PC-3 (cell line): Measurements from ENCODE around the gene SHTN1. TPM values are rescaled to one million over a fixed set of nuclear protein-coding genes. Genes with fewer than 3 reads are reported as not detected.

Source experiments
- ATAC-seq: fragments of 200-7000 bp; cut with Tn5 transposase; 2 replicates; pipeline ENCODE4 v1.9.1; 2020; ENCODE audit warnings: mild to moderate bottlenecking, moderate library complexity
- BruUV-seq: library from RNA; stranded (reverse); fragments of 400-500 nt; replicated peaks from 2 replicates; lab custom pipeline; 2021; lab: Mats Ljungman, UMichigan
- CTCF ChIA-PET: fragments of 300-600 bp; sonication (Branson Sonifier 250); formaldehyde crosslinking; loops from one replicate; lab custom pipeline; 2022; ENCODE audit warnings: antibody characterized with exemption; lab: Charles Lee
- POLR2A ChIA-PET: fragments of 300-600 bp; sonication (Branson Sonifier 250); formaldehyde crosslinking; loops from one replicate; lab custom pipeline; 2022; ENCODE audit warnings: antibody characterized with exemption; ENCODE audit not compliant: unreplicated experiment; lab: Charles Lee
- DNase-seq: peaks from one replicate; pipeline ENCODE4 v3.0.0-alpha.2; 2015
- H2AFZ ChIP-seq: fragments of 300-600 bp; sonication (generic); 2 replicates; pipeline ENCODE4 v1.6.0; 2016; ENCODE audit warnings: antibody characterized with exemption, low read length
- H3F3A ChIP-seq: fragments of 300-600 bp; sonication (generic); one replicate; pipeline ENCODE4 v1.6.0; 2017; ENCODE audit warnings: antibody characterized with exemption, low read length, control low read depth, mild to moderate bottlenecking; ENCODE audit not compliant: unreplicated experiment
- H3K27ac ChIP-seq: fragments of 300-600 bp; sonication (generic); 2 replicates; pipeline ENCODE4 v1.5.1; 2016; ENCODE audit warnings: mild to moderate bottlenecking, low read length
- H3K27me3 ChIP-seq: fragments of 300-600 bp; sonication (generic); 2 replicates; pipeline ENCODE4 v1.6.1; 2016; ENCODE audit warnings: low read length, mixed read lengths
- H3K36me3 ChIP-seq: fragments of 300-600 bp; sonication (generic); 2 replicates; pipeline ENCODE4 v1.6.1; 2016; ENCODE audit warnings: low read depth, mixed run types, low read length, mixed read lengths
- H3K4me1 ChIP-seq: fragments of 300-600 bp; sonication (generic); 2 replicates; pipeline ENCODE4 v1.5.1; 2016; ENCODE audit warnings: low read length; ENCODE audit not compliant: insufficient read depth
- H3K4me2 ChIP-seq: fragments of 300-600 bp; sonication (generic); 2 replicates; pipeline ENCODE4 v1.6.0; 2016; ENCODE audit warnings: low read length
- H3K4me3 ChIP-seq: fragments of 300-600 bp; sonication (generic); 2 replicates; pipeline ENCODE4 v1.5.1; 2016; ENCODE audit warnings: mild to moderate bottlenecking, low read length, mixed read lengths
- H3K79me2 ChIP-seq: fragments of 300-600 bp; sonication (generic); 2 replicates; pipeline ENCODE4 v1.6.1; 2017; ENCODE audit warnings: low read length, mixed read lengths
- H3K9ac ChIP-seq: fragments of 300-600 bp; sonication (generic); 2 replicates; pipeline ENCODE4 v1.6.0; 2016; ENCODE audit warnings: mild to moderate bottlenecking, low read length
- H3K9me2 ChIP-seq: fragments of 300-600 bp; sonication (generic); replicated peaks from 2 replicates; pipeline ENCODE4 v1.6.1; 2016; ENCODE audit warnings: mixed run types, low read length, mixed read lengths
- H3K9me3 ChIP-seq: fragments of 300-600 bp; sonication (generic); 2 replicates; pipeline ENCODE4 v1.6.1; 2016; ENCODE audit warnings: low read length, mixed read lengths
- H4K20me1 ChIP-seq: fragments of 300-600 bp; sonication (generic); 2 replicates; pipeline ENCODE4 v1.6.1; 2016; ENCODE audit warnings: low read length, mixed read lengths
- CTCF ChIP-seq: fragments of 300-600 bp; sonication (generic); conservative IDR thresholded peaks from 2 replicates; pipeline ENCODE4 v1.5.1; 2017; ENCODE audit warnings: antibody characterized with exemption, low read depth, mild to moderate bottlenecking, low read length
- EZH2 ChIP-seq: fragments of 300-600 bp; sonication (generic); IDR thresholded peaks from one replicate; pipeline ENCODE4 v1.6.1; 2017; ENCODE audit warnings: antibody characterized with exemption, mild to moderate bottlenecking, low read length; ENCODE audit not compliant: unreplicated experiment
- EZH2phosphoT487 ChIP-seq: fragments of 300-600 bp; sonication (generic); IDR thresholded peaks from 2 replicates; pipeline ENCODE4 v1.6.1; 2018; ENCODE audit warnings: mild to moderate bottlenecking, antibody characterized with exemption, low read length, borderline replicate concordance
- intact Hi-C: fragments of 100-400 bp; cut with micrococcal nuclease; formaldehyde crosslinking; loops from 2 replicates; pipeline ENCODE4 v1.9.0; 2023
- total RNA-seq: library from RNA; depleted of rRNA; stranded (reverse); fragments of >200 nt; gene quantifications from 2 replicates; pipeline ENCODE4 v1.2.3, GENCODE V29; 2014

Gene SHTN1
- total RNA-seq, 1 experiment from 2014 or later: 13.0 TPM

- peak overlapping the region; percentile 97 for H2AFZ ChIP-seq
- H4K20me1 ChIP-seq: no peaks in the 10 kb centered on the region
- H3K36me3 ChIP-seq: no peaks in the 10 kb centered on the region
- ATAC-seq (no peak), DNase-seq (no peak)
- no peaks in the 10 kb centered on the region for H3K27me3 ChIP-seq
- intact Hi-C loops: no loop called here
- ChIA-PET CTCF (no interaction called here), POLR2A (interaction anchor here (0.5 kb wide), 1 partner anchor 35 kb away, joined by 32 read pairs; no protein-coding TSS in a partner anchor)
- H3K4me3 ChIP-seq: peak overlapping the region; percentile 93; the same call in 1 of the 2 replicates
- H3K9me2 ChIP-seq: no peaks in the 10 kb centered on the region
- no peaks in the 10 kb centered on the region for H3K79me2 ChIP-seq
- peak overlapping the region; percentile 89 for H3K9ac ChIP-seq
- H3K27ac ChIP-seq: no peak overlapping the region
- peak overlapping the region; percentile 80 for H3K4me2 ChIP-seq
- TSS peak; percentile 87 for BruUV-seq
- peaks cover 7% of the 10 kb centered on the region for H3K4me1 ChIP-seq
- no peaks in the 10 kb centered on the region for H3K9me3 ChIP-seq
- H3F3A ChIP-seq: no peaks in the 10 kb centered on the region
- TF ChIP-seq EZH2 (no peak), CTCF (no peak), EZH2phosphoT487 (no peak)
Observed at GRCh38 chr10:116850058-116850611, 154.9 kb downstream of the SHTN1 start.

- CTCF ChIA-PET: no interaction called here
- H3F3A ChIP-seq: no peaks in the 10 kb centered on the region
- peak within 1 kb of the TSS; percentile 80 for H3K4me2 ChIP-seq
- DNase-seq: peak; percentile 69
- BruUV-seq: TSS peak; percentile 76
- H2AFZ ChIP-seq: peak within 1 kb of the TSS; percentile 97
- H3K27me3 ChIP-seq: no peaks in the 10 kb centered on the region
- H3K4me3 ChIP-seq: peak within 1 kb of the TSS; percentile 93
- peak within 1 kb of the TSS; percentile 18; the same call in 1 of the 2 replicates for H3K27ac ChIP-seq
- POLR2A ChIA-PET: interaction anchor here (0.5 kb wide), 1 partner anchor 35 kb away, joined by 32 read pairs; no protein-coding TSS in a partner anchor
- peaks cover 7% of the 10 kb centered on the region for H3K4me1 ChIP-seq
- no peaks in the 10 kb centered on the region for H3K79me2 ChIP-seq
- no peaks in the 10 kb centered on the region for H3K36me3 ChIP-seq
- H3K9me2 ChIP-seq: no peaks in the 10 kb centered on the region
- H3K9ac ChIP-seq: peak within 1 kb of the TSS; percentile 89
- no peaks in the 10 kb centered on the region for H4K20me1 ChIP-seq
- no peaks in the 10 kb centered on the region for H3K9me3 ChIP-seq
- TF ChIP-seq CTCF (no peak), EZH2phosphoT487 (no peak), EZH2 (no peak)
- intact Hi-C loops: loop anchor here (1.0 kb wide), 2 partner anchors 42 to 156 kb away; partner anchors contain the start of gene SHTN1
- peak; percentile 86 for ATAC-seq
Observed at GRCh38 chr10:116849248-116850057, 155.5 kb downstream of the SHTN1 start, which contains the start of gene ENO4. Gene ENO4 (plus strand): TSS chr10:116849499. CDS start chr10:116849567, 68 bp downstream.
